NCI-H748 (cell line): Measurements from ENCODE around the gene PTPA.
A peak's percentile ranks its signal among the peaks of the same experiment; 100 is the strongest.

ENCODE experiments used
- DNase-seq: peaks from one replicate; lab custom pipeline; 2025; ENCODE audit not compliant: unreplicated experiment; lab: John Stamatoyannopoulos, UW

The PTPA gene

DNA sequence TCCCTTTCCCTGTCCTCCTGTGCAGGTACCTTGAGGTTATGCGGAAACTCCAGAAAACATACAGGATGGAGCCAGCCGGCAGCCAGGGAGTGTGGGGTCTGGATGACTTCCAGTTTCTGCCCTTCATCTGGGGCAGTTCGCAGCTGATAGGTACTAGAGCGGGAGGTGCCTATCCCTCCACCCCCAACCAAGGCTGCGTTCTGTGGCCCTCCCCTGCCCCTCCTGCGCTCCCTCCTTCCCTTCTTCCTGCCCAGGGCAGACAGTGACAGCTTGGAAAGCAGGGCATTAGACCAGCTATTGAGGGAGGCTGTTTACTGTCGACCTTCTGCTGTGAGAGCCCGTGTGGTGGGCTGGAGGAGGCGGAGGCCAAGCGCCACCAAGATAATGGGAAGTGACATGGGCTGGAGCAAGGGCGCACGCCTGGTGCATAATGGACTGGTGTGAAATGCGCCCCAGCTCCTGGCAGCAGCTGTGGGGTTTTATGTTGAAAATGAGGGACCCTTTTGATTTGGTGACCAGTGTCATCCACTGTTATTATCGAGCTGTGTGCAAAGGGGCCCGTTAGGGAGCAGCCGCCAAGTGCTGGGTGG lies 25.3 kb downstream of the PTPA start:
- no peak for DNase-seq

- no peak for DNase-seq
Observed at GRCh38 chr9:129137292-129138143, 26.3 kb downstream of the PTPA start.

- DNase-seq, result no peak
Observed at GRCh38 chr9:129138144-129138462, 26.9 kb downstream of the PTPA start.

- no peak for DNase-seq
Observed at GRCh38 chr9:129138476-129139232, 27.4 kb downstream of the PTPA start.

DNA sequence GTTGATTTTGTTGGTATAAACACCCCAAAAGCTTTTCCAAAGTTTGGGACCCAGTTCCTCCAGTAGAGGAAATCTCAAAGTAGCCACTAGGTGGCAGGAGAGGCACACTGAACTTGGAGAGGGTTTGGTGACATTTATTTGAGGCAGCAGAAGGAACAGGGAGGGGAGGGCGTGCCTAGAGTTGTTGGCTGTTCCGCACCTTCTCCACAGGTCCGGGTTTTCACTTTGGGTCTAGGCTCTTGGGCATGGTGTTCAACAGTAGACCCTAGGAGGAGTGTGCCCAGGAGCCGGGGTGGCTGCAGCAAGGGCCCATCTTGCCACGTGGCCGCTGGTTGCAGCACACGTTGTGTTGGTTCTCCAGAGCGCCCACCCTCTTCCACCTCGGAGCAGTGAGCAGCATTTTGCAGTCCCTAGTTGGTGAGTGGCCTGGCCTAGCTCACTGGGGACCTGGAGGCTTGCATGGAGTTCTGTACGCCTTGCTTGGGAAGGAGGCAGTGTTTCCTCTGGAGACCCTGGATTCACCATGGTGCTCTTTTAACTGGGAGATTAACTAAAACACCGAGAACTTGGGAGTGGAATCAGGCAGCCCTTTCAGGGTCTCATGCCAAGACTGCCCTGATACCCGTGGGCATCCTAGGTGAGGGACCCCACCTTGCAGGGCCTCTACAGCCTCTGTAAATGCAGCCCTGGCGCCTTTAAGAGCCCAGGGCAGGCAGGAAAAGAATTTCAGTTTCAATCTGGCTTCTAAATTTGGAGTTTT lies 28.2 kb downstream of the PTPA start:
- peak; percentile 68 for DNase-seq

- DNase-seq, result peak; percentile 52
Observed at GRCh38 chr9:129139993-129140396, 28.8 kb downstream of the PTPA start.

DNA sequence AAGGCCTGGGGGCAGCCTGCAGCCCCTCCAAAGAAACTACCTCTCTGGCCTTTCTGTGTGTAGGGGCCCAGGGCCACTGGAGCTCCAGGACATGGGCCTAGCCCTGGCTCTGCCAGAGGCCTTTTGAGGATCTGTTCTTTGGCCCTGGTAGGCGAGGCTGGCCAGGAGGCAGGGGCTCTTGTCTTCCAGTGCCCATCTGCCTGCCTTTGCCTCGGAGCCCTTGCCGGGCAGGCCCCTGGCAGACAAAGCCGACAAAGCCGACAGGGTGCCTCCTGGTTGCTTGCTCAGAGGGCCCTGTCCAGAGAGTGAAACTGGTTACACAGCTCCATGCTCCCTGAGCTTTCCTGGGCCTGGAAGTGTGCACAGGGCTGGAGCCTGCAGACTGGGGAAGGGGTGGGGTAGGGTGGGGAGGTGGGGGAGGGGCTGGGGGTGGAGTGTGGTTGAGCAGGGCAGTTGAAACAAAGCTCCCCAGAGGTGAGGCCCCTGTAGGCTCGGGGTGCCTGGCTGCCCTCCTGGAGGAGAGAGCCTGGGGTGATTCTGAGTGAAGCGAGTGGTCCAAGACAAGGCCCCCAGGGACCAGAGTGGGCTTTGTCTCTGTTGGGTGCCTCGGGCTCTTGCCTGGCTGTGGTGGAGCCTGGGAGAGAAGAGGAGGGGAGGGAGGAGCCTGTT lies 29.3 kb downstream of the PTPA start:
- no peak for DNase-seq

GRCh38 chr9:129141066-129142041 lies 30.1 kb downstream of the PTPA start:
- no peak for DNase-seq

- DNase-seq, result no peak
Observed at GRCh38 chr9:129142138-129142935, 31.1 kb downstream of the PTPA start.

DNA sequence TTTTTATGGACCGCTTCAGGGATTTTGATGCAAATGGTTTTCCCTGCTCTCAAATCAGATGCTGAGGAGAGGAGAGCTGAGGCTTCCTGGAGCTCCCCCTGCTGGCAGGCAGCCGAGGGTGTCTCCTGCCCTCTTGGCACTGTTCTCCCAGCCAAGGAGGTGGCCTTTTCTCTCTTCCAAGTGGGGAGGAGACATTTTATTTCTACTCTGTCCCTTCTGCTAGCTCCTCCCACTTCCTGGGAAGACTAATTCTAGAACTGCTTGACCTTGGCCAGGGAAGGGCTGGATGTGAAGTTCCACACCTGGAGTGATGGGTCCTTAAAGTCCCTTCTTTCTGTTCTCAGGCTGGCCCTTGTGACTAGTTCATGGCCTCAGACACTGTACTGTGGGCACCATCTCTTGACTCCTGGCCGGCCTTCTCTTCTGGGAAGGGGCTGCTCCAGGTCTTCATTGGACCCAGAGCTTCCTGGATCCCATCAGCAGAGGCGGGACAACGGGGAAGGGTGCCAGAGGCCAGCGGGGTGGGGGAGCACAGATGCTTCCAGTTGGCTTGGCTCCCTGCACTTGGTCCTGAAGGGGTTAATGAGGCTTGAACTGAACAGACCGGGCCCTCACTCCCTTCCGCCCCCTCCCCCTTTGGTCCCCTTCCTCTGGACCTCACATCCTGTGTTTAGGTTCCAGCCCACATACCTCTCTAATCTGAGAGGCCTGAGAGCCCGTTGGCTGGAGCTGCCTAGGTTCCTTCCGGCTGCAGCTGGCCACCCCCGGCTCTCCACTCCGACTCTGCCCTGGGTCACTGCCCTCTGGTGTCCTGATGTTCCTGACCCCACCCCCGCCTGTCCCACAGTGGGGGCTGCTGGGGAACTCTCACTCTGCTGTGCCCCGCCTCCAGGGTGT lies 32.1 kb downstream of the PTPA start:
- peak; percentile 56 for DNase-seq

DNA sequence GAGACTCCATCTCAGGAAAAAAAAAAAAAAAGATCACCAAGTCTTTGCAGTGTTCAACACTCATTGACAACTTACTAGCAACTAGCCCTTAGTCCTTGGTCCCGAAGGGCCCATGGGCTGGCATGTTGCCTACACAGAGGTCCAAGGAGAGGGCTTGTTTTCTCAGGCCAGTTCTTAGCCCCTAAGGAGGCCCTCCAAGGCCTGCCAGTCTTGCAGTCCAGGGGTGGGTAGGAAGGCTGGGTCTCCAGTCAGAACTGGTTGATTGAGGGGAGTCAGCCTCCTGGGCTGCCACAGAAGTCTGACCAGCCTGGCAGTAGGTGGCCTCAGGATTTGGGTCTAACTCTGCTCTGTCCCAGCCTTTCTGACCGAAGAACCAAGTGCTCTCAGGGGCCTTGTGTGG lies 34.1 kb downstream of the PTPA start:
- DNase-seq, result no peak

DNA sequence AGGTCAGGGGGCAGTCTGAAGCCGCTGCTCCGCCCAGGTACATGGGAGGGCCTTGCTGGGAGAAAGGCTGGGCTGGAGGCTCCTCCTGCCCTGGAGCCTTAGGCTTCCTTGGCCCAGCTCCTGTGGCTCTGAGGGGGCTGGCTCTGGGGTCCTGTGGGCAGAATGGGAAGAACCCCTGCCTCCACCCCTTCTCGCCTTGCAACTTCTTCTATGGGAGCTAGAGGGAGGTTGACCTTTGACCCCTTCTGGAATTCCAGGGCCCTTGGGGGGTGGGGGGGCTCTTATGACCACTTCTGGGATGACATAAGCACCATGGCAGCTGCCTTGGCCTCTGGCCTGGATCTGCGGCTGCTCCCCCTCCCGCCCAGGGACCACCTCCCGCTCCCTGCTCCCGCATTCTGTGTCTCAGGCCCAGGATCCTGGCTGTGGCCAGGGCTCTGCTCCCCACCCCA lies 34.7 kb downstream of the PTPA start:
- DNase-seq, result no peak

- DNase-seq, result no peak
Observed at GRCh38 chr9:129146441-129146941, 35.3 kb downstream of the PTPA start.

DNA sequence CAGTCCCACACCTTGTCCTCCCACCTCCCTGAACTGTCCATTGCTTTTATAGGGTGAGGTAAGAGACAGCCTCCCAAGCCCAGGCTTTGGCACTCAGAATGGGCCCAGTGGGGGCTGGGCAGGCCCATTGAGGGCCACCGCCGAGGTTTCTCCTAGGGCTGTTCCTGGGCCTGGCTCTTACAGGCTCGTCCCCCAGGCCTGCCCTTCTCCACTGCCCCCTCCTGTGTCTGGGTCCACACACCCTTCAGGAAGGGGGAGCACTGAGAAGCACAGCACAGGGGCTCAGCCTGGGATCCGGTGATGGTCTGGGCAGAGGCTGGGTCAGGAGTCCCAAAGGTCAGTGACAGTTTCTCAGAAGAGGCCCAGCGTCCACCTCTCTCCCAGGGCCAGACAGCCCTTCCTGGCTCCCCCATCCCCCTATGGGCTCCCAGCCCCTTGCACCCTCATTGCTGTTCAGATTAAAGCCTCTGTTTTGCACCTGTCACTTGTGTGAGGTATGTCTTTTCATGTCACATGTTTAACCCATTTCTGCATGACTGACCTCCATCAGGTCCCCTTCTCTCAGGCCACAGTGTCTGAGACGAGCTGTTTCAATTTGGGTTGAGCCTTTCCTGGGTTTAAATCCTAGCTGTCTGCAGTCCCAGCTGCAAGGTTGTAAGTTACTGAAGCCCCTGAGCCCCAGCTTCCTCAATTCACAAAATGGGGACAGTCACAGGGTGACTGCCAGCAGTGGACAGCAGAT lies 37.4 kb downstream of the PTPA start:
- DNase-seq, result no peak

DNA sequence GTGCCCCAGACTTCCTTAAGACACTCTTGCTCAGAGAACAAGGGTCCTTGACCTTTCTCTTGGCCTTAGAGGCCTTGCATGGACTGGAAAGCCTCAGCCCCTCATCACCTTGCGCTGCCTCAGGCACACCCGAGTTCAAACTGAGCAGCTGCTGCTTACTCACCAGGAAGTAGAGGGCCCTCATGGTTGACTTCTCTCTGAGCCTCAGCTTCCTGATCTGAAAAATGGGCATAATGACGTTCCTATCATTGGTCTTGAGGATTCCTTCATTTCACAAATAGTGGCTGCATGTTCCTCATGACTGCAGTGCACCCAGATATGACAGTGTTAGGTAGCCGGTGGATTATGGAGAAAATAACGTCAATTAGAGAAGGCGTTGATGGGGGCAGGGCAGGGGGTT lies 38.2 kb downstream of the PTPA start:
- no peak for DNase-seq

DNA sequence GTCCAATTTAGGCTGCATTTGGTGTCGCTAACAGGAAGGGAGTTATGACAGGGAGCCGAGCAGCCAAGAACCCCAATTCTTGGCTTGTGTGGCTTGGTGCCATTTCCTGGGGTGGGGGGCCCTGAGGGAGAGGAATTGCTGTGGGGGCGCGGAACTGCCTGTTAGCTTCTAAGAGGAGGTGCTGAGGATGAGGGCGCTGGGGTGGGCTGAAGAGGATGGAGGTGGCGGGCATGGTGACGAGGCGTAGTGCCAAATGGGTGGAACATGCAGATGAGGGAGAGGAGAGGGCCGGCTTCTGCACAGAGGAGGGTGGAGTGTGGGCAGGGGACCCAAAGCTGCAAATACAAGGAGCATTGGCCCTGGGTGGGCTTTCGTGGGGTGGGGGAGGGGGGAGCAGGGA lies 38.9 kb downstream of the PTPA start:
- no peak for DNase-seq

GRCh38 chr9:129150672-129151211 lies 39.5 kb downstream of the PTPA start:
- DNase-seq, result no peak
